ENCODE data around the gene BIRC7.

- TF ChIP-seq CTCF (IDR thresholded peaks at IDR 0.05 in 8 of 11, conservative IDR thresholded peaks at IDR 0.05 in 3 of 11) (no peak), POLR2A (IDR thresholded peaks at IDR 0.05) (no peak)
Observed at GRCh38 chr20:63220696-63221399, 14.9 kb upstream of the BIRC7 start.
